COLO829 (cell line): Measurements from ENCODE around the gene RIT2.

ENCODE experiments used
- DNase-seq: peaks from one replicate; pipeline ENCODE4 v3.0.0; 2012; ENCODE audit warnings: low spot score

Gene RIT2

DNA sequence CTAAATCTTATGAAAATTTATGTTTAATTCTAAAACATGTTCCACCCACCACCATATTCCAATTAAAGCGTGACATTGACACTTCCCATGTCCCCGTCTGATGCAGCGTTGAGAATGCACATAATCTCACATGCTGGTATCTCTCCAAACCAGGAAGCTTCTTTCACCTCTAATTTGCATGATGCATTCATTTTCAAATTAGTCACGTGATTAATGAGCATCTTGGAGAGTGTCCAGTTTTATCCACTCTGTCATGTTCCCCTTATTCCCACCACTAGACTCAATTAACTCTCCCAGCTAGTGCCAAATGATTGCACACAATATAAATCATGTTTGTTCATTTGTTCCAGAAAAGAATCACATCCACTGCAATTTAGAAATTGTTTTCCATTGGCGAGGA lies 105.8 kb downstream of the RIT2 start:
- DNase-seq = no peak

DNA sequence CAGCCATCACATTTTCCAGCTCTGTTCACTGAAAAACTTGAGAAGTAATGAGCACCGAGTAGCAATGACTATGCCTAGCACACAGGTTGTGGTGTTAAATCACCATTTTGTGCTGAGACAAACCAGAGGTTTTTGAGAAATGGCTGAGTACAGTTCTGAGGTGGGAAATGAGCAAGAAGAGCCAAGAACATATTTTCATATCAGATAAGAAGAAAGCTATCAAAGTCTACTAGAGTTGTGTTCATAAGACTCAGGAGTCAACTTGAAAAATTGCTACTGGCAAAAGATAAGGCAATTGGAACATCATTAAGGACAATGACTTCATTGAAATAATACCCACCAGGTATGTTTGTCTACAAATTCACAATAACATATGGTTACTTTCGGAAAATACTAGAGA lies 108.1 kb downstream of the RIT2 start:
- no peak for DNase-seq

- DNase-seq = no peak
These were observed 111.1 kb downstream of the RIT2 start for GRCh38 chr18:43004421-43004820.

GRCh38 chr18:43001821-43002220 lies 113.7 kb downstream of the RIT2 start:
- DNase-seq = no peak

DNA sequence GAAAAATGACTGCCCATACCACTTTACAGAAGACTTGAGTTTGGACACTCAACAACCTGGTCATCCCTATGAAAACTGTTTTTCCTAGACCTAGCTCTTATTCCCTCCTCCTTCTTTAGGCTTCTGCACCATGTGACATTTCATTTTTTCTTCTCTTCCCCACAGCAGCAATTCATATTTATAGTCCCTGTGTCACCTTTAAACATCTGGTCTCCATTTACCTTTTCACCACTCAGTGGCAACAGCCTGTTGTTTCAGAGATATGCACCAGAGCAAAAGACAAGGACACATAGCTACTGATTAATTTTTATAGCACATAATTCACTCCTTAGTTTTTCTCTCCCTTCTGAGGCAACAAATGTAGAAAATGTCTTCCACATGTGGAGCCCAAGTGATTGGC lies 118.7 kb downstream of the RIT2 start:
- no peak for DNase-seq

- DNase-seq = no peak
These were observed 135.1 kb downstream of the RIT2 start for GRCh38 chr18:42980426-42980825.

DNA sequence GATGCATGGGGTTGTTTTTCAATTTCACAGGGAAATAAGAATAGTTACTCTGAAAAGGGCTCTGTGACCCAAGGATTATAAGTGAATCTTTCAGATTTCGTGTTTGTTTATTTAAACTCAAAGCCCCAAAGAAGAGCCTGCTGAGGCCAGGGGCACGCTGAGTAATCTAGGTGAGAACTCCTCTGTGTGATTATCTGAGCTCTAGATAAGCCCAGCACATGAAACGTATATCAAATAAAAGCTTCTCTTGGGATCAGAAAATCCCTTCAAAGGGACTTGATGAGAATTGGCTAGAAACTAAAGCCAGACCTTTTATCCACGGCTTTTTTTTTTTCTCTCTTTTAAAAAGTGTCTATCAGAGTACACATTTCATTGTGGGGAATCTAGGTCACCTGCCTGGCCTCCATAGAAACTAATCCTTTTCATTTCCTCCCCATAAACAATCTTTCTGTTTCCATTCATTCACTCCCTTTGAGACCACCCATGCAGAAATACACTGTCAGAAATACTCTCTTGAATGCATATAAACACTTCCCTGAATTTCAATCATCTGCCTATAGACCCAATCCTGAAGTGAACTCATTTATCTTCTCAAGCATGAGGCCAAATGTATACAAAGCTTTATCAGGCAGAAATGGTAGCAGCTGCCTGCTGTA lies 137.4 kb downstream of the RIT2 start:
- DNase-seq = no peak

- no peak for DNase-seq
These were observed 138.5 kb downstream of the RIT2 start for GRCh38 chr18:42976869-42977590.

DNA sequence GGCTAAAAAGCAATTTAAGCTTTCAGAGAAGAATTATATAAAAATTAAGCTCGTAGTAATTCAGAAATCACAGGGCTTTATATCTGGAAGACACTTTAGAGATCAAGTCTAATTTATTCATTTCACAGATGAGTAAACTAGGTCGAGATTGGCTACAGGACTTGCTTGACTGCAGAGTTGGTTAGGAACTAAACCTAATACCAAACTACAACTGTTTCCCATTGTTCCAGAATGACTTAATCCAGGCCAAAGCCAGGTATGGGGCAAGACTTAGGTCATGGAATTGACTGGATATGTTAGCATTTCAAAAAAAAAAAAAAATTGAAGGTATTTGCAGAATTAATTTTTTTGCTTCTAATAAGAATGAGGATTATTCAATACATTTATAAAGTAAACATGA lies 146.1 kb downstream of the RIT2 start:
- no peak for DNase-seq

DNA sequence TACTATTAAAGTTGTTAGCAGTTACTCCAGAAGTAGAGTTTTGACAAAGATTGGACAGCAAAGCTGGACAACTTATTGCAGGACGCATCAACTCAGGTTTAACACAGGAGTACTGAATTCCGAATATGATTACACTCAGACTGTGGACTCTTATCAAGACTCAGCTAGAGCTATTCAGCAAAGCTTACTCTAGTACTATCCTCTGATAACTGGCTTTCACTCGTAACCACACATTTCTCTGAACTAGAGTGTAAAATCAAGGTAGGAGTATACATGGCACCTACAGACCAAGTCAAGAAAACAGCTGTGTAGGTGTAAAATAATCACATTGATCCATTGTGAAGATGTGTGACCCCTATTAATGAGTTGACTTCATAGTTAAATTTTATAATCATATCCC lies 154.2 kb downstream of the RIT2 start:
- no peak for DNase-seq

GRCh38 chr18:42959528-42959927 lies 156.0 kb downstream of the RIT2 start:
- no peak for DNase-seq

DNA sequence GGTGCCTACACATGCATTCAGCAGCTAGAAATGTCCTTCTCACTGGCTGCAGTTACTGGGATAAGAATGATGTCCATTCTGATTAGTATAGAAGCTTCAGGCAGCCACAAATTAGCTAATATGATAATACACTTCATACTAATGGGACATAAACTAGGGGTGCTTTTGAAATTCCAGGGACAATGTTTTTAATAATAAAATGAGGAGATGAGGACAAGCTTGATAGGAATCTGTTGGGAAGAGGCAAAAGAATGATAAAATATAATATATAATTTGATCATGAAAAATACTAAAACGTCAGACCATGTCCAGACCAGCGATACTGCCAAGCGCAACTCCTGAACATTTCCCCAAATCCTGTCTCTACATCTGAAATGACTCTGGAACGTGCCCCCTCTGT lies 157.1 kb downstream of the RIT2 start:
- DNase-seq = no peak

DNA sequence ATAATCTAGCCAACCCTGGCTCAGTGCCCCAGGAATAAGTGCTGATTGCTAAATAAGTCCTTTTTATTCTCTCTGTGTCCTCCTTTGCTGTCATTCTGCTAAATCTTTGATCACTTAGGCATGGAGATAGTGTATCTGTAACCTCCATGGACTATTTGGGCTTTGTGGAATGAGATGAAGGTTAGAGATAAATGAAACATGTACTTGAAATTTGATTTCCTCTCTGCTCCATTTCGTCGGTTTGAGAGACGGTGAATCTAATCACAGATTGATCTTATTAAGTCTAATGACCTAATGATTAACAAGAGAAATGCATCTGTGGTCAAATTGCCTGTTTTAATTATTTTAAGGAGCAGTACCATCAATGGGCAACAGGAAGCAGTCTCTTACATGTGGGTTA lies 159.2 kb downstream of the RIT2 start:
- DNase-seq = no peak

DNA sequence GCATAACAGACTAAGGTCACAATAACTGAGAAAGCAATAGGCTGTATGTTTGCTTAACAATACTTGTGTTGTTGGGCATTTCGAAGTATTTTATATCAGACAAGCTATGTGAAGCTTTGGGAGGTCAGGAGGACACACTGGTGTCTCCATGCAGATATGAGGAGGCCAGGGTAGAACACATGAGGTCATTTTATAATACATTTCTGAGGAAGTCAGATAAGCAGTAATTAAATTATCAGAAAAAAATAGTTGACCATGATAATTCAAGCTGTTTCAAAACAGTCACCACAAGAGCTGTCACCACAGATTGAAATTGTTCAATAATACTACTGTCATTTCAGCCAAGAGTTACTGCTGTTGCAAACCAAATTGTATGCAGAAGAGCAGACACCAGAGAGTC lies 160.6 kb downstream of the RIT2 start:
- DNase-seq = no peak

- DNase-seq = no peak
These were observed 162.2 kb downstream of the RIT2 start for GRCh38 chr18:42953306-42953705.

DNA sequence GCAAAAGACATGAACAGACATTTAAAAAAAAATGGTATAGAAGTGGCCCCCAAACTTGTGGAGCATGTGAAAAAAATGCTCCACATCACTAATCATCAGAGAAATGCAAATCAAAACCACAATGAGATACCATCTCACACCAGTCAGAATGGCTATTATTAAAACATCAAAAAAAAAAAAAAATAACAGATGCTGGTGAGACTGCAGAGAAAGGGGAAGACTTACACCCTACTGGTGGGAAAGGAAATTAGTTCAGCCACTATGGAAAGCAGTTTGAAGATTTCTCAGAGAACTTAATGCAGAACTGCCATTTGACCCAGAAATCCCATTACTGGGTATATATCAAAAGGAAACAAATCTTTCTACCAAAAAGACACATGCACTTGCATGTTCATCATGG lies 164.8 kb downstream of the RIT2 start:
- DNase-seq = no peak

GRCh38 chr18:42948831-42949230 lies 166.7 kb downstream of the RIT2 start:
- DNase-seq = no peak

DNA sequence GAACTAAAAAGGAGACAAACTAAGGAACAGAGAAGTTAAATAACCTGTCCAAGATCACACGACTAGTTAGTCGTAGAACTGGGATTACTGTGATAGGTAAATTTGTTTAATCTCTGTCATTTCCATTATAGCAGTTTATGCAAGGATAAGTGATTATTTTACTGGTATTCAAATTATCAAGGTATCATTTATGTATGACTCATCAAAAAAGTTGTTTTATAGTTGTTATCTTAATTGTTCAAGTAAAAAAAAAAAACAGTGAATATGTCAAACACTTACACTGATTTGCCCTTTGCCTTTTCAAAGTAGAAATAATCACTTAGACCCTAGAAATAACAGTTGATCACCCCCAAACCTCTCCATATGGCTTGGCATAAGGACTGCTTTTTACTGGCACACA lies 173.6 kb downstream of the RIT2 start:
- no peak for DNase-seq

GRCh38 chr18:42941021-42941420 lies 174.5 kb downstream of the RIT2 start:
- DNase-seq = no peak

- no peak for DNase-seq
These were observed 178.0 kb downstream of the RIT2 start for GRCh38 chr18:42937436-42937835.

DNA sequence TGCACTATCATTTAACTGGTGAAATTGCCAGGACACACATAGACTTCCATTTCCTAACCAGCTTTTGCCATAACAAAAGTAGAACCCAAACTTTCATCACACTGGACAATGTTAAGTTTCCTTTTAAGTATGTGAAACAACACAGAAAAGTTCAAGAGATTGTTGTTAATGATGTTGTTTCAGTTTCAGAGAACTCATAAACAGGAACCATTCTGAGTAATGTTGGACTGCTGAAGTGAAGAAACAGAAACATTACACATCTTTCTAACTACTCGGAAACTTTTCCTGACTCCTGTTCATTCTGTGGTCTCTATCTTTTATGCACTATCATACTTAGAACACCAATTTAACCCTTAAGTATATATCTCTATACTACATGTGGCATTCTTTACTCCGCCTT lies 179.2 kb downstream of the RIT2 start:
- no peak for DNase-seq

- DNase-seq = no peak
These were observed 184.0 kb downstream of the RIT2 start for GRCh38 chr18:42931491-42931890.

- DNase-seq = no peak
These were observed 185.6 kb downstream of the RIT2 start for GRCh38 chr18:42929857-42930256.

DNA sequence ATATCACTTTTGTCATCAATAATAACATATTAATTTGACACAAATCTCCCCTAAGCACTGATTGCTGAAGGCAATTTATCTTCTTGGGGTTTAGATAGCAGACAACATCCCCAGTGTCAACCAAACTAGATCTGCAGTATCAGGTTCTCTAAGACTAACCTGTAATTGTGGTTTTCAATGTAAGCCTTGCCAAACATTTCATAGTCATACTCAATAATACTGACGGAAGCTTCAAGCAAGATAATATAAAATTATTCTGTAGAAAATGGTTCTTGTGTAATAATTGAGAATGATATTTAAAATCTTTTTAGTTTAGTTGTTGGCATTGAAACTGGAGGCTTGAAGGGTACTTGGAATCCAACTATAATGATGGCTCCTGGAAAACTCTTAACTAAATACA lies 186.3 kb downstream of the RIT2 start:
- DNase-seq = no peak
